Panc1 (cell line): ENCODE measurements around the gene LRMDA.

Source experiments
- CTCF ChIP-seq: fragments of 450-650 bp; IDR thresholded peaks from 2 replicates; pipeline ENCODE4 v1.5.1; 2017; ENCODE audit warnings: mild to moderate bottlenecking
- POLR2AphosphoS5 ChIP-seq: IDR thresholded peaks from 2 replicates; pipeline ENCODE4 v1.6.1; 2012; ENCODE audit warnings: mild to moderate bottlenecking, low read depth, low read length, moderate library complexity
- REST ChIP-seq, 2 experiments: IDR thresholded peaks; 2 replicates each; pipeline ENCODE4 v1.6.1; 2011 to 2012; ENCODE audit warnings: low read depth in 2 of 2, control low read depth in 1 of 2, low read length in 1 of 2, mild to moderate bottlenecking in 1 of 2, moderate library complexity in 1 of 2; ENCODE audit not compliant: insufficient read depth in 1 of 2
- TCF7L2 ChIP-seq: IDR thresholded peaks from 2 replicates; pipeline ENCODE4 v1.6.1; 2011; ENCODE audit warnings: mild to moderate bottlenecking, low read depth, low read length, inconsistent platforms

DNA sequence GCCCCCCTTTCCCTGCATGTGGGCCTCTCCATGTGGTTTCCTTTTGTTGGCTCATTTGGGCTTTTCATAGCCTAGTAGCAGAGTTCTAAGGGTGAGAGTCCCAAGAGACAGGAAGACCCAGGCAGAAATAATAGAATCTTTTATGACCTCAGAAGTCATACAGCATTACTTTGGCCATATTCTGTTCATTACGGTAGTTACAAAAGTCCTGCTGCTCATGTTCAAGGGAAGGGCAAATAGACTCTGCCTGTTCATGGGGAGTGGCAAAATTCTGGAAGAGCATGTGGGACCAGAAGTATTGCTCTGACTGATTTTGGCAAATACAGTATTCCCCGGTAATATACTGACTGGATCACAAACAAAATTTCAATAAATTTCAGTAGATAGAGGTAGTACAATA, 910.3 kb downstream of the LRMDA start:
- no peak for TF ChIP-seq CTCF
- TF ChIP-seq TCF7L2 = no peak
- TF ChIP-seq REST (IDR thresholded peaks at IDR 0.05; ENCODE audit: insufficient read depth in 1 of 2, low read depth in 2 of 2, low read length in 1 of 2) = no peak
- TF ChIP-seq POLR2AphosphoS5 = no peak
